Body of pancreas (tissue), 4 donors: ENCODE data around the gene ADGRV1.

Experiments used
- CTCF ChIP-seq, 7 experiments: fragments of 450-650 bp in 4 of 7; fragments of 200-600 bp in 3 of 7; sonication (generic) in 3 of 7; IDR thresholded peaks; one replicate each; pipeline ENCODE4 v1.5.1; 2016 to 2019; ENCODE audit warnings: antibody characterized with exemption in 7 of 7
- POLR2A ChIP-seq, 3 donors: fragments of 450-650 bp; IDR thresholded peaks; one replicate each; pipeline ENCODE4 v1.6.1; 2016; ENCODE audit warnings: antibody characterized with exemption in 3 of 3, mild to moderate bottlenecking in 2 of 3

DNA sequence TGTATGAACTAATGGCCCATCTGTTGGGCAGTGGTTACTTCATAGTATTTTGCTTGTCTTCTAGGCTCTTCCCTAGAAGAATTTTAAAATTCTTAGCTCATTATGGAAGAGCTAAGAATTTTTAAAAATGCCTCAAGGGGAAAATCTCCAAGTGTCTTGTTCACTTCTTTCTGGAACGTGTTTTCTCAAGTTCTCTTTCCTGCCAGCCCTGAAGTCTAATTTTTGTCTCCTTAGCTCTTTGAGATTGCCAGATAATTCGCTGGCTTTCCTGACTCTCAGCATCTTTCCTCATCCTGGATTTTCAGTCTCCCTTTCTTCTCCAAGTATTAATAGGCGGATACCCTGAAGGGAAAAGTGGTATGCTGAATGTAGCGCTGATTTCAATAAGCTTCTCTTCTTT is 429.1 kb downstream of the ADGRV1 start:
- TF ChIP-seq CTCF (IDR thresholded peaks at IDR 0.05): no peak
- no peak for TF ChIP-seq POLR2A (IDR thresholded peaks at IDR 0.05)
